BJ (cell line): Measurements from ENCODE around the gene AGPAT3. TPM values are rescaled to one million over a fixed set of nuclear protein-coding genes. Genes with fewer than 3 reads are reported as not detected.

Experiments used
- CTCF ChIA-PET: fragments of 350-600 bp; formaldehyde crosslinking; extraction: SDS; loops from one replicate; lab custom pipeline; 2021; ENCODE audit warnings: antibody characterized with exemption, inconsistent platforms; lab: Yijun Ruan, JAX
- POLR2A ChIA-PET: fragments of 300-600 bp; sonication (Branson Sonifier 250); formaldehyde crosslinking; extraction: SDS; loops from one replicate; lab custom pipeline; 2021; ENCODE audit warnings: antibody characterized with exemption; lab: Charles Lee
- DNase-seq: peaks from one replicate; pipeline ENCODE4 v3.0.0-alpha.2; 2011; ENCODE audit warnings: low read depth
- H3K27me3 ChIP-seq: 2 replicates; pipeline ENCODE4 v1.6.0; 2011; ENCODE audit warnings: low read length; ENCODE audit not compliant: control insufficient read depth, insufficient read depth
- H3K36me3 ChIP-seq: 2 replicates; pipeline ENCODE4 v1.5.1; 2011; ENCODE audit warnings: low read length; ENCODE audit not compliant: control insufficient read depth, insufficient read depth
- H3K4me3 ChIP-seq: 2 replicates; pipeline ENCODE4 v1.5.1; 2011; ENCODE audit warnings: low read depth, mild to moderate bottlenecking, control low read depth, low read length
- CTCF ChIP-seq: IDR thresholded peaks from 2 replicates; pipeline ENCODE4 v1.5.1; 2011; ENCODE audit warnings: low read depth, mild to moderate bottlenecking, control low read depth, inconsistent platforms, low read length, moderate library complexity; ENCODE audit not compliant: insufficient read depth
- polyA plus RNA-seq: library from polyadenylated mRNA; depleted of rRNA; stranded (reverse); fragments of >200 nt; gene quantifications from 2 replicates; pipeline ENCODE4 v1.2.3, GENCODE V29; 2011

AGPAT3 gene
- polyA plus RNA-seq, 1 experiment = 68.5 TPM

- no peaks in the 10 kb centered on the region for H3K27me3 ChIP-seq
- CTCF ChIA-PET = interaction anchor here (0.6 to 2.4 kb wide), 5 partner anchors 8 to 130 kb away, joined by 3 to 11 read pairs (median 6); no protein-coding TSS in a partner anchor
- POLR2A ChIA-PET = no interaction called here
- peaks cover 7% of the 10 kb centered on the region for H3K36me3 ChIP-seq
- no peak for DNase-seq
- TF ChIP-seq CTCF = no peak
- H3K4me3 ChIP-seq = no peak overlapping the region
These were observed 75.5 kb downstream of the AGPAT3 start for GRCh38 chr21:43940329-43941050.

DNA sequence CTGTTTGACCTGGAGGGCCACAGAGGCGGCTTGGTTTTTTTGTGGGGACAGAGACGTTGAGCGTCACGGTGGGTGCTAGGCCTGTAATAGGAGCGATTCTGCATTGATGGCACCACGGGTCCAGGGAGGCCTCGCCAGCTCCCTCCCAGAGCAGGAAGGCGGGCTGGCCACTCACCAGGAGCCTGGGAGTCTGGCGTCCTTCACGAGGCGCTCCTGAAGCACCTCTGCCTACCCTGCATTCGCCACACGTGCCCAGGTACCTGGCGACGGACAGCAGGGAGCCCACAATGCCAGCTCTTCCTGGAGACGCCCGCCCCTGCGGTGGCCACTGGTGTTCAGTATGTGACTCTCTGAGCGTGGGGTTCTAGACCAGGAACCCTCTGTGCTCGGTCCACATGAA, 77.2 kb downstream of the AGPAT3 start:
- Histone ChIP-seq H3K27me3 (no peaks in the 10 kb centered on the region), H3K36me3 (peaks cover 8% of the 10 kb centered on the region), H3K4me3 (no peak overlapping the region)
- ChIA-PET POLR2A (no interaction called here), CTCF (interaction anchor here (1.9 kb wide), 1 partner anchor 131 kb away, joined by 6 read pairs; no protein-coding TSS in a partner anchor)
- no peak for DNase-seq
- TF ChIP-seq CTCF = no peak

DNA sequence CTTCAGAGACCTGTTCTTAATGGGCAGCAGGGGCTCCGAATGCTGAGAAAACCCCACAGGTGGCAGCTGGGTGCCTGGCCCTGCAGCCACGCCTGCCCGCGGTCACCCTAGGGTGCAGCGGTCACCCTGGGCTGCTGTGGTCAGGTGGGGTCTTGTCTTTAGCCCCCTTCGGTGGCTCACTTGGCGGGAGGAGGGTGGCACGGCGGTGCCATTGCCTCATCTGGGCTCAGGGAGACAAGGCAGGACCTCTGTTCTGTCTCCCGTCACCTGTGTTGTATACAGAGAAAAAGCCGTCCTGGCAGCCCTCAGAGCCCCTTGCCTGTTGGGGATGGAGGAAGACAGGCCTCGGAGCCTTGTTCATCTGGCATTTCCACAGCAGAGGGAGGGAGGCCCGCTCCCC, 77.6 kb downstream of the AGPAT3 start:
- Histone ChIP-seq H3K4me3 (no peak overlapping the region), H3K36me3 (peaks cover 8% of the 10 kb centered on the region), H3K27me3 (no peaks in the 10 kb centered on the region)
- no peak for DNase-seq
- CTCF ChIA-PET = no interaction called here
- TF ChIP-seq CTCF = no peak
- POLR2A ChIA-PET = no interaction called here

DNA sequence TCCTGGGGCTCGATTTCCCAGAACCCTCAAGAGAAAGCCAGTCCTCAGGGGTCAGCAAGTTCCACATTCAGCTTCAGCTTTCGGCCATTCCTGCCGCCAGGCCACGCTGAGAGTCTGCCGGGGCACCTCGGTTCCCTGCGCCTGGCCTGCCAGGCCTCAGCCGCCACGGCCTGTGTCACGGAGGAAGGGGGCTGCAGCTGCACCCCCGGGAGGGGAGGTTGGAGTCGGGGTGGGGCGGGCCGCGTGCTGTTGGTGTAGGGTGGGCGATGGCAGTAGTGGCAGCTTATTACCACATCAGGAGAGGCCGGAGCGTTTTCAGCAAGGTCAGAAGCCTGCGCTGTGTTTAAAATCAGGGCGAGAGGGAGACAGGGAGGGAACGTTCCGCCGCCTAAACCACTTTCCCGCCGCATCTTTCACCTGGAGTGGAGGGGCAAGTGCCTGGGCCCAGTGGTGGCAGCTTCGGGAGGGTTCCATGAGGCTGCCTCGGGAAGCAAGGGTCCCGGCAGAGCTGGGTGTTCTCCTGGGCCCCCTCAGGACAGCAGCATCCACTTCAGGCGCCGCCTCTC, 78.6 kb downstream of the AGPAT3 start:
- TF ChIP-seq CTCF = no peak
- ChIA-PET POLR2A (no interaction called here), CTCF (no interaction called here)
- Histone ChIP-seq H3K4me3 (no peak overlapping the region), H3K27me3 (no peaks in the 10 kb centered on the region), H3K36me3 (peaks cover 8% of the 10 kb centered on the region)
- no peak for DNase-seq

GRCh38 chr21:43944078-43944633, 79.1 kb downstream of the AGPAT3 start:
- Histone ChIP-seq H3K36me3 (peaks cover 8% of the 10 kb centered on the region), H3K4me3 (no peak overlapping the region), H3K27me3 (no peaks in the 10 kb centered on the region)
- CTCF ChIA-PET = no interaction called here
- POLR2A ChIA-PET = no interaction called here
- TF ChIP-seq CTCF = no peak
- DNase-seq = no peak
